CD4-positive, alpha-beta T cell treated with Interleukin-4 for 4 hours (primary cell): ENCODE measurements around the gene SCFD2.
A peak's percentile ranks its signal among the peaks of the same experiment; 100 is the strongest.
"Not testable (repeated sequence)": the region's sequence is repeated elsewhere in the genome, so short reads cannot be mapped to it uniquely, and the experiment has no call there.

Experiments
- DNase-seq: peaks from one replicate; pipeline ENCODE4 v3.0.0-alpha.2; 2020

SCFD2 gene

DNA sequence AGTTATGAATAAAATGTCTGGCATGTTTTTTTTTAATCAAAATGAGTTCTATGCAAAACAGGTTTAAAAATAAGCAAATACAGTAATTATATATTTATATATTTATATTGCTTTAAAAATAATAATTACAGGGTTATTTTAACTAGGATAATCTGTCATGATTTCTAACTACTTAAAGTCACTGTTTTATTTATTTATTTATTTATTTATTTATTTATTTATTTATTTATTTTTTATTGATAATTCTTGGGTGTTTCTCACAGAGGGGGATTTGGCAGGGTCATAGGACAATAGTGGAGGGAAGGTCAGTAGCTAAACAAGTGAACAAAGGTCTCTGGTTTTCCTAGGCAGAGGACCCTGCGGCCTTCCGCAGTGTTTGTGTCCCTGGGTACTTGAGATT lies 129.2 kb downstream of the SCFD2 start:
- not testable (repeated sequence) for DNase-seq

DNA sequence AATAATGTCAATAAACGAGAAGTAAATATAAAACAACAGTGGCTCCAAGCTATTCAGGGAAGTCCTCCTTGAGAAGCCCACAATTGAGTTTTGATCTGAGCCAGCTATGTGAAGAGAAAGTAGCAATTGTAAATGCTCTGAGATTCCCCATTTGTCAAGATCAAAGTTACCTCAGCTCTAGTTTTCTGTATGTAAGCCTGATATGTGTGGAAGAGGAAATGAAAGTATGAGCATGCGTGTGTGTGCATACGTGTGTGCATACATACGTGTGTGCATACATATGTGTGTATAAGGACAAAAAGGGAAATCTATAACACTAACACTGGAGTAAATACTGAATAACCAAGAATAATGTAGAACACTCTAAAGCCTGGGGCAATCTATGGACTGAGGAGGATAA lies 130.3 kb downstream of the SCFD2 start:
- no peak for DNase-seq

DNA sequence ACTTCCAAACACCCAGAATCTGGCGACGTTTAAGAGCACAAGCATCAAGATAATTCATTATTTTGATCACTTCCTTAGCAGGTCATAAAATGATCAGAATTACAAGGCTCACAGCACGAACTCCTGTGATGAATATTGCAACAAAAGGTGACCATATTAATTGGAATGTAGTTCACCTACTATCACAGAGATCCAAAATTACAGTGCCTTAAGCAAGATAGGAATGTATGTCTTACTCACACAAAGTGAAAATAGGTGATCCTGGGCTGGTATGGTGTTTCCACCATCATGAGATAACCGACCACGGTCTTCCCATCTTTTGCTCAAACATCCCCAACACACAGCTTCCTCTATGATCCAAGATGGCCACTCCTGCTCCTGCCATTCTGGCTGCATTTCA lies 131.2 kb downstream of the SCFD2 start:
- DNase-seq: no peak

DNA sequence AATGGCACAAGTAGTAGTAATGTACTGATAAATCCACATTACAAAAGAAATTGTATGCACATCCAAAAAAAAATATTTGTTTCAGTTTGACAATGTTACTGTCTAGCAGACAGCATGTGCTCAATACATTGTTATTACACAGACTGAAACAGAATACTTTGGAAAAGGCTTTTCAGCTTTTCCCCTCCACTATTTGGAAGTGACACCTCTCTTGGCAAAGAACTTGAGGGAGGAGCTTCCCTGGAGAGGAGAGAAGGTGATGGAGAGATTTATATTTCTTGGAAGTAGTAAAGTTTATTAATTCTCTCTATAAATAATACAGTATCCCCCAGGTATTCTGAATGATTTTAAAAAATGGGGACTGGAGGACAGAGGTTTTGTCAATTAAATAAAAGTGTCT lies 131.8 kb downstream of the SCFD2 start:
- DNase-seq: no peak

DNA sequence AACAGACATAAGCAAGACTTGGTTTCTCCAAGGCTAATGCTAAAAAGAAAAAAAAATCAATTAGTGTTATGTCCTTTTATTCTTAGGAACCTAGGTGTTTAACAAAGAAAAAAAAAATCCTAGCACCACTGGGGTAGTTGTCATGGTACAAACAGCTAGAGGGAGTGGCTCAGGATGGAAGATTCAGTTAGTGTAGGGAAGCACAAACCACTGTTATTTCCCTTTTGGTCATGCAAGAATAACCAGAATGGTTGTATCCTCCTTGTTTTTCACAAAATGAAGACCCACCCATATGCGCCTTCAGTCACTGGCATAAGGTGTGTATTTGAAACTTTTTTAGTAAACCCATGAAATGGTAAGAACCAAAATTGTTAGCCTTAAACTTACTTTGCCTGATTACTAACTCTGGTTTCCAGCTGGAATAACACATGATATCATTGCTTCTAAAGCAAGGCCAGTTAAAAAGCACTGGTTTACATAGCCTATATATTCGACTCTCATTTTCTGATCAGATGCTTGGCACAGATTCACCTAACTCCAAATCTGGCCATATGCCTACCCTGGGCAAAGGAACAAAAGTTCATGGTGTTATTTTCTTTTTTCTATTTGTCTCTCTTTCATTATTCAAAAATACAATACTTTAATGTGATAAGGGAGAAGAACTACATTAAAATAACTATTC lies 132.6 kb downstream of the SCFD2 start:
- DNase-seq: no peak

DNA sequence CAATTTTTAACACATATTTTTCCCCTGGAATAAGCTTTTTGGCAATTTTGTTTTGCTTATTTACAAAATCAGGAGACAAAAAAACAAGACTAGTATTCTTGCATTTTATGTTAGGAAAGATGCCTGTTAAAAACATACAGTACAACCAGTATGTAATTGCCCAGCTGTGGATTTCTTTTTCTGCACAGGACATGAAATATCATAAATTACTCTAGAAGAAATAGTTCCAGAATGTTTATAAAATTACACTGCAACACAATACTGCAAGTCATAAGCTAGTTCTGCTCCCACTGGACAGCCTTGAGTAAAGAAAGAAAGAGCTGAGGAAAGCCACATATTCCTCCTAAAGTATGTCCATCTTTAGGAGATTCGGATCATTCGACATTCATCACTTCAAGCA lies 133.5 kb downstream of the SCFD2 start:
- DNase-seq: no peak

DNA sequence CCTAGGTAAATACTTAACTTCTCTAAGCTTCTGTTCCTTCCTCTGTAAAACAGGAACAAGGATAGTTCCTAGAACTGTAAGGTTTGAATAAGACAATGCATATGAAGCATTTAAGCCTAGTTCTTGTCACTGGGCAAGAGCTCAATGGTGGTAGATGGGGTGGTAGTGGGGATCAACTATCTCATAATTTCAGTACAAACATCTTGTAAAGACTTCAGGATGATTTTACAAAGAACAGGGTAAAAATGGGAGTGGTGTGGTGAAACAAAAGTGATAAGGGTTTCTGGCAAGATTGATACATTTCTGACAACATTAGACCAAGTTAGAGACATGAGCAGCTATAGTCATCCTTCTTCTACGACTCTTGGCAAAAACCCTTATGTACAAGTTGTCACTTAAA lies 137.8 kb downstream of the SCFD2 start:
- DNase-seq: no peak

DNA sequence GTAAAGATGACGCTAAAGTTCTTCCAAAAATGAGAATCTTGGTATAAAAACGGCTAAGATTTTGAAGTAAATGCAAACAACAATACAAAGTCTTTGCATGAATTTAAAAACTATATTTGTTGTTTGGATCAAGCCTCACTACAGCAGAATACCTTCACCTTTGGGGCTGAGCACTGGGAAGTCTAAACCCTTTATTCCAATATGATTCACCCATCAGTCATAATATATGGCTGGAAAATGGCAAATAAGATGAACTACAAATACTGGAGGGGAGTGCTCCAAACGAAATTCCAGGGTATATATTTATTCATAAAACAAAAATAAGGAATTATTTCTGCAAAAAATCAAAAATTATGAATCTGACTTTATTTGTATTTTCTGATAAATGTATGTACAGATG lies 138.4 kb downstream of the SCFD2 start:
- DNase-seq: no peak

DNA sequence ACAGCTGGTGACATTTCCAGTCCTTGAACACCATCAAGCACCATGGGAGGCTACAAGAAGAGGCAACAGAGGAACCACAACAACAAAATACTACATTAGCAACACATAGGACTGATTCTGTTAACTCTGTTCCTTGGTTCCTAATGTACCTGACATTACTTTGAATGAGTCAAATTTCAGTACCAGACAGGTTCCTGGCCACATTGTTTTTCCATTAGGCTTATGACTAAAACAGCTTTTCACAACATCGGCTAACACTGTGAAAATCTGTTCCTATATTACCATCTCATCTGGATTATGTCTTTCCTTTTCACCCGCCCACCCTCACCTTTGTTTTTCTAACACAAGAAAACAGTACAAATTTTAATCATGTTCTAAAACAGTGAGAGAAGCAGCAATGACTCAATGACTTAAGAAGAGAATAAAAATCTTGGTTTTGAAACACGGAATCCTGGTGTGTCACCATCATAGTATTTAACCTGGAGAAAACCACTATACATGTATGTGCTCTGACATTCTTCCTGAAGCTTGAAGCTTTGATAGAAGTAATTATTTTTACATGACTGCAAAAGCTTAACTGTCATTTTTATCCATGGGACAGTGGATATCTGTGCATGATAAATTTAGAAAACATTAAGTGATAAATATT lies 143.9 kb downstream of the SCFD2 start:
- DNase-seq: no peak

DNA sequence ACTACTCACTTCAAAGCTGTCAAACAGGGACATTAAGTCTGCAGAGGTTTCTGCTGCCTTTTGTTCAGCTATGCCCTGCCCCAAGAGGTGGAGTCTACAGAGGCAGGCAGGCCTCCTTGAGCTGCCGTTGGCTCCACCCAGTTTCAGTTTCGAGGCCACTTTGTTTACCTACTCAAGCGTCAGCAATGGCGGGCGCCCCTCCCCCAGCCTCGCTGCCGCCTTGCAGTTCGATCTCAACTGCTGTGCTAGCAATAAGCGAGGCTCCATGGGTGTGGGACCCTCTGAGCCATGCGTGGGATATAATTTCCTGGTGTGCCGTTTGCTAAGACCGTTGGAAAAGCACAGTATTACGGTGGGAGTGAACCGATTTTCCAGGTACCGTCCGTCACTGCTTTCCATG lies 146.7 kb downstream of the SCFD2 start:
- not testable (repeated sequence) for DNase-seq

DNA sequence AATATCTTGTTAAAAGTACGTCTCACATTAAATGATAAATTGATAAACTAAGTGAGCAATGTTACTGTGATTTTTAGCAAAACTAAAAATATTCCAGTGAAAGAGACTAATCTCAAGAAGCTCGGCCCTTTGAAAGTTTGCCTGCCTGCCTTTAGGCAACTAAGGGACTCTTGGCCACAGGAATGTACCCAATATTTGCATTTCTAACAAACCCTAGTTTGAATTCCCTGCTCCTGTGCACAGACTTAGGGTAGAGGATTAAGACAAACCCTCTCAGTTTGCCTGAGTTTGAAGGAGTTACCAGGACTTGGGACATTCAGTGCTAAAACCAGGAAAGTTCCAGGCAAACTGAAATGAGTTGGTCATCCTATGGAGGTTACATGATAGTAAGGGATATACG lies 157.1 kb downstream of the SCFD2 start:
- DNase-seq: no peak

DNA sequence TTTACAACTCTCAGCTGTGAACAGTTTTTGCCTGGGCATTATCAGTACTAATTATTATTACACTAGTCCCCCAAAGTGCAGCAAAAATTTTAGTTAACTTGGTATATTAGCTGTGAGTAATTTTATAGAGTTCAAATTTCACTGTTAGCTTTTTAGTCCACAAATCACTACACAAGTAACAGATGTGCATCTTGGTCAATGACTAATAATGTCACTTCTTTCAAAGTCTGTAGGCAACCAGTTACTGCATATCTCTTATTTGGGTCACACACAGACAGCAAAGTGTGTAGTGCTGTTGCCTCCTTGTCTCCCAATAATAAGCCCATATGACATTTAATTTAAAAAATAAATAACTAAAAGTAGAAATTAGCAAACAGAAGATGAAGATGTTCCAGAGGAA lies 159.9 kb downstream of the SCFD2 start:
- DNase-seq: no peak

DNA sequence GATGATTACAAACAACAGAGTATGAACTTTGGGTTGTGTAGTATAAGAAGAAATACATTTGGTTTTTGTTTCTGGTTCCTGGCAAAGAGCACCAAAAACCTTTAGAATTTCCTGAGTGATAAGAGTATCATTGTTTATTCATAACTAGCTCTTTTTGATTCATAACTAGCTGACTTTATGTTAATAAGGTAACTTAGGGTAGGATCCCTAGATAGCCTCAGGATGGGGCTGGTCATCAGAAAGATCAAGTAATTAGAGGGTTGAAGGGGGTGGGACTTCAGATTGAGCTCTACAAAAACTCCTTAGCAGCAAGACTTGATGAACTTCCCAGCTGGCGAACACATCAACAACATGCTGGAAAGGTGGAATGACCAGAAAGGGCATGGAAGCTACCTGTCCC lies 166.5 kb downstream of the SCFD2 start:
- DNase-seq: no peak

DNA sequence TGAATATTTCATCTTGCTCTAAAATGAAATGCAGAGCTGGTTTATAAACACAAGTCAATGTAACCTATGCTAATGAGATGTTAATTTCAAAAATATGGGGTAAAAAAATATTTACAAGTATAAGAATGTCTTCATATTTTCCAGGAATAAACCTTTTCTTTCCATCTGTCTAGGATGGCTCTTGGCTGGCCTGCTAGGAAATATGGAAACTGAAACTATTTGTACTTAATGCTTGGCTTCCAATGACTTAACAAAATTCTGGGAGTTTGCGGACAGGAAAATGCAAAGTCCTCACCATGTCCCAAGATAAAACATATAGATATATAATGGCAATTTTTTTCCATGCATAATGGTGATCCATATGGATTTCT lies 168.1 kb downstream of the SCFD2 start:
- DNase-seq: no peak

DNA sequence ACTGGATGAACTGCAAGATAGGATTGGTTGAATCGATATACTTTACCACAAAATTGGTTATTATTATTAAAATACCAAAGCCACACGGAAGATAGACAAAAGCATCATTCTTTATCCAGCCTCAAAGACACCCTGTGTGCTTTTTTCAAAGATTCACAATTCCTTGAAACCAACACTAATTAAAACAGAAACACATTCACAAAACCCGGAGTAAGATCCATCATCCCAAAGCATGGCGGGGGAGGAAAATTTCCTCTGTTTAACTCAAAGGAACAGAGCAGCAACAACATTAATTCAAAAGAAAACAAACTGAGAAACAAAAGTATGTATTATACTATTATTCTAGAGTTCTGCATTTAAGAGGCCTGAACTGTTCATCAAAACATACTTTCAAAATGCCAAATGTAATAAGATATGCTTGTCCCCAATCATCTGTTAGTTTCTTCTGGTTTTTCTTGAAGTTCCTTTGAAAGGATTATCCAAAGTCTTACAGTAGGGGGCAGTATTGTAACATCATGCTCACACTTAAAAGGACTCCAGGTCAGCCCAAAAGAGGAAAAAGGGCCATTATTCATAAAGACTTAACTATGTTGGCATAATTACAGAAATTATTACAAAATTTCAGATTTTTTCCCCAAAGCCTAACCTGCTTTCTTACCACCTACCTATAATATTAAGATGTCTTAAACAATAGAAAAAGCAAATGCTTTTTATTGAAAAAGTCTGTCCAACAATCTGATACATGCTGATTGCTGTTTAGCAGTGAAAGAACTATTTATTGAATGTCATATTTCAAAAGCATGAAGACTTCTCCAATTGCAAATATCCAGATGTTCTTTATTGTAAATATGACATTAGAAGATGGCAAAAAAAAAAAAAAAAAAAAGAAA lies 168.7 kb downstream of the SCFD2 start:
- peak; percentile 67 for DNase-seq

DNA sequence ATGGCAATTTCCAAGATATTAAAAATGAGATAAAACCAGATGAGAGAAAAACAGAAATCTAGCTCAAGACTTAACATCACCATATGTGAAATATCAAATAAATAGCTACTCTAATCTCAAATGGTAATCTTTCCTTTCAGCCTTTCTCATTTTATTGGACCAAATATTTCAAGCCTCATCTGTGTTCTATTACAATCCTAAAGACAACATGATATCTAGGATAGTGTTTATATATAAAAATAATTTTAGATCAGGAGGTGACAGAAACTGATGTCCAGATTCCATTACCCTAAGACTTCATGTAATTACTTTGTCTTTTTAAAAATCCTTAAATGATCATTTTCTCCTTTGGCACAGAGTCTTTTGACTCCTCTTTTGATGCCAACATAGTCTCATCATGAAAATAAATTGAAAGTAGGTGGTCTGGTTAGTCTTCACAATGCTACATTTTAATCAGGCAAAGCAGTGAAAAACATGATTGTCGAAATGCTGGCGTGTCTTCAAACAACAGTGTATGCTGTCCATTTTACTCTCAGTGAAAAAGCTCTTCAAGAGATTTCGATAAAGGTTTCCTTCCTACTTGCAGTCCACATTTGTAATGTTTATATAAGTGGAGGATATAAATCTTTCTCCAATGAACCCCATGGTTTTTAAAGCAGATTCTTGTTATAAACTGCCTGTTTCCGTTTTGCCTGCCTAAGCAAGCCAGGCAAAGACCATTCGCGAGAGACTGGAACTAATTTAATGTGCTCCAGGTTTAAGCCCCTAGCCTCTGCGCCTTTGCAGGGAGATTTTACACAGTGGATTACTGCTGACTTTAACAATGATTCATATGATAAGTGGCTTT lies 169.8 kb downstream of the SCFD2 start:
- DNase-seq: no peak

DNA sequence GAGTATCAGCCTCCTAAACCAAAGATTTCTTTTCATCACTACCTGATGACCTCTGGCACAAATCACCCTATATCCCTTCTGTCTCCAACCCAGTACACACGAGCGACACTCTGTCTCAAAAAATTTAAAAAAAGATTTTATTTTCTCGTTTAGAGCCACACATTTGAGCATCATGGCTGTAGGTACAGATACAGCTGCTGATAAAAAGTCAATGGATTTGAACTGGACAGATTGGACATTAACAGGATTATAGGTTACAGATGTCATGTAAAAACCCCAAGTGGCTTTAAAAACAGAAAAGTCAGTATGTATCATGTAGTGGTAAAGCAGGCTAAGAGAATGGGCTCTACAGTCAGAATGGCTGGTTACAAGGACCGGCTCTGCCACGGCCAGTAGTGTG lies 171.1 kb downstream of the SCFD2 start:
- no peak for DNase-seq

DNA sequence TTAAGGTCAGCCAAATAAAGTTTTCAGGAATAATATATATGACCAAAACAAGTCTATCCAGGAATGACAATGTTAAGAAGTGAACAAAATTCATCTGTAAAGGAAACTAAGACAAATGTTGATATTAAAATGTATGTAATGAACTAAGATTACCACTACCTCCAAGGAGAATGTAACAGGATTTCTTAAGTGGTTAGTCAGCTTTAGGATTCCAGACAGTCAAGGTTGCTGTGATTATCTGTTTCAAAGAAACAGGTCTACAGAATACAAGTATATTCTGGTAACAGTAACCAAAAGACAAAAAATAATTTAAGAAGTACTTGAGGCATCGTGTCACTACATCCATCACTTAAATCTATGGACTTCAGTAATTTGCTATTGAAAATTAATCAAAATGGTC lies 172.8 kb downstream of the SCFD2 start:
- no peak for DNase-seq

DNA sequence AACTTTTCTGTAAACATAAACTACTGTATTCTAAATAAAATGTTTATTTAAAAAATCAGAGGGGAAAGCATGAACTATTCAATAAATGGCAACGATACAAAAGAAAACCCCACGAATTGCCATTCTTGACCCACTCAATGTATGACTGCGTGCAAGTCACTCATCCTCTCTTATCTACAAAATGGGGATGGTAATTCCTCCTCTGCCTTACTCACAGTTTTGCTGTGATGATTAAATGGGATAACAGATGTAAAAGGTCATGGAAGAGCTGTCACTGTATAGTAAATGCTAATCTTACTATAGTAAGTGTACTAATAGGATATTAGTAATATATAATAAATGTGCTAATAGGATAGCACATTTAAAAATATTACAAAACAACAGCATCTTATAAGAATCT lies 173.4 kb downstream of the SCFD2 start:
- no peak for DNase-seq

DNA sequence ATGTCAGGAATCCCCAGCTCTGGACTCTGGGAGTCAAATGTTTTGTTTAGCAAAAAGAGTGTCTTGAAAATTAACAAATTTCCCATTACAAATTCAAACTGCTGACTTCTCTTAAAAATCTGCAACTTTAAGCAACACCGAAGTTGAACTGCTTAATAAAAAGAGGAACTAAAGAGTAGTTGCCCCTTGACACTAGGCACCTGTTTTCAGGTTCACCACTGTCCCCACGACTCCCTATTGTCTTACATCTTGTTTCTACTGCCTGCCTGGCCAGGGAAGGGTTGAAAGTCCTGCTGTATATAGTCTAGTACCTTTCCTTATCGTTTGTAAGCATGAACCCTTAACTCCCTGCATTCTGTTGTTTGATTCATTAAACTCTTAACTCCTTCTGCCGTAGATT lies 173.9 kb downstream of the SCFD2 start:
- no peak for DNase-seq

DNA sequence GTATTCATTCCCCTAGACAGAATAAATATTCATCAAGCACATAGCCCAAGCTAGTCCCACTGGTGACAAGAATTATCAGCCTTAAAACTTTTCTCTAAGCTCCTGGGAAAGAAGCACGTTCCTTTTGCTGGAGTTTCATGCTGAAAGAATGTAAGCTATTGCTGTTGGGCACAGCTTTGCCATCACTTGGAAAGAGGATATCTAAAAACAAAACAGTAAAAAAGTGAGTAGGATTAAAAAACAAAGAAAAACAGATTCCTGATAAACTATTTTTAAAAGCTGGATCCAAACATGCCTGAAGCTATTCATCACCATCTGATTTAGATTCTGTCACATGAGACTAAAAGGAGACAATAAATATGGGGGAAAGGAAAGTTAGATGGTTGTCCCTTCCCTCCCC lies 176.8 kb downstream of the SCFD2 start:
- no peak for DNase-seq

DNA sequence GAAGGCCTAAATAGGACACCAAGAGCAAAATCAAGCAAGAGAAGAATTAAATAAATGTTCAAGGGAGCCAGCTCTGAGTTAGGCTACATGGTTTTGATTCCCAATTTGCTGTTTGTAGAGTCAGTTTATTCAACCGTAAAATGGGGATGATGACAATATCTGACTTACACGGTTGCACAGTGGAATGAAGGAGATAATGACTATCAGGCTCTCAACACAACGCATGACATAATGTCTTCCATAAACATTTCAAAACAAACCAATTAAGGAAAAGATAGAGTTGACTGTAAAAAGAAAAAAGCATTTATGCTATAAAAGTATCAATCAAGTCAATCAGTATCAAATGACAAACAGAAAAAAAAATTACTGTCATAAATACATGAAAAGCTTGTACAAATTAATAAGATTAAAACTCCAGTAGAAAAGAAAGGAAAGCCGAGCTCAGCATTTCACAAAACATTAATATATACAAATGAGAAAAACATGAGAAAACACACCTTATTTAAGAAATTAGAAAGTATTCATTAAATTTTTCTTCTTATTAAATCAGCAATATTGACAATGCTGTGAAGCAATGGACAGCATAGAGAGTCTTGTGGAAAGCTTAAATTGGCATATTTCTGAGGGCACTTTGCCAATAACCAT lies 179.0 kb downstream of the SCFD2 start:
- no peak for DNase-seq
